GM12891 (cell line): ENCODE results near the gene MSANTD4. TPM values are rescaled to one million over a fixed set of nuclear protein-coding genes. Genes with fewer than 3 reads are reported as not detected.
"Not testable (repeated sequence)": the region's sequence is repeated elsewhere in the genome, so short reads cannot be mapped to it uniquely, and the experiment has no call there.

Source experiments
- DNase-seq: peaks from one replicate; pipeline ENCODE4 v3.0.0; 2011; ENCODE audit warnings: low spot score; ENCODE audit not compliant: insufficient read length
- FAIRE-seq: peaks from 2 replicates; lab custom pipeline; 2011; peaks lifted over from hg19 to GRCh38; lab: Jason Lieb, UNC
- PAX5 ChIP-seq: IDR thresholded peaks from 2 replicates; pipeline ENCODE4 v1.6.1; 2011; ENCODE audit warnings: low read length, moderate library complexity, mild to moderate bottlenecking; ENCODE audit not compliant: insufficient read depth, severe bottlenecking
- POLR2A ChIP-seq: IDR thresholded peaks from 2 replicates; pipeline ENCODE4 v1.6.1; 2011; ENCODE audit warnings: low read depth, low read length, control low read depth
- POLR2AphosphoS5 ChIP-seq: IDR thresholded peaks from 2 replicates; pipeline ENCODE4 v1.6.1; 2011; ENCODE audit warnings: low read depth, low read length, control low read depth
- POU2F2 ChIP-seq: IDR thresholded peaks from 2 replicates; pipeline ENCODE4 v1.6.1; 2011; ENCODE audit warnings: low read depth, mild to moderate bottlenecking, control low read depth, low read length, moderate library complexity
- SPI1 ChIP-seq: IDR thresholded peaks from 2 replicates; pipeline ENCODE4 v1.6.1; 2011; ENCODE audit warnings: low read depth, low read length, control low read depth
- TAF1 ChIP-seq: IDR thresholded peaks from 2 replicates; pipeline ENCODE4 v1.6.1; 2011; ENCODE audit warnings: low read depth, low read length, control low read depth
- polyA plus RNA-seq: library from polyadenylated mRNA; unstranded; fragments of >200 nt; gene quantifications from one replicate; pipeline ENCODE4 v1.2.1, GENCODE V29; 2012; ENCODE audit warnings: low read depth, missing spikeins, inconsistent platforms; ENCODE audit not compliant: missing spikeins

MSANTD4 gene
- polyA plus RNA-seq = 8.8 TPM

- FAIRE-seq = peak; percentile 93
- DNase-seq = peak; percentile 73
- TF ChIP-seq POU2F2 (0 out of 2 replicates have a peak, but pooled peaks have one; percentile 25), PAX5 (no peak), TAF1 (peak; percentile 36; the same call in 1 of the 2 replicates)
These were observed at the start of gene MSANTD4 for GRCh38 chr11:106021967-106022794. MSANTD4 (minus strand) TSS chr11:106022240; CDS start chr11:106010917, 11,323 bp downstream.

GRCh38 chr11:106070606-106071005, 48.6 kb upstream of the MSANTD4 start:
- no peak for FAIRE-seq
- DNase-seq = no peak
- TF ChIP-seq POLR2AphosphoS5 (no peak), POLR2A (no peak), POU2F2 (no peak), SPI1 (no peak), PAX5 (no peak), TAF1 (no peak)

- TF ChIP-seq POU2F2 (no peak), POLR2AphosphoS5 (no peak), TAF1 (no peak), POLR2A (no peak), SPI1 (no peak), PAX5 (no peak)
- DNase-seq (no peak), FAIRE-seq (no peak)
These were observed 41.0 kb upstream of the MSANTD4 start for GRCh38 chr11:106063009-106063408.

GRCh38 chr11:106061954-106062949, 40.2 kb upstream of the MSANTD4 start:
- no peak for FAIRE-seq
- TF ChIP-seq TAF1 (no peak), PAX5 (no peak), SPI1 (no peak), POLR2A (no peak), POLR2AphosphoS5 (no peak), POU2F2 (no peak)
- DNase-seq = no peak

- DNase-seq = no peak
- TF ChIP-seq POU2F2 (no peak), POLR2AphosphoS5 (no peak), POLR2A (no peak), PAX5 (no peak), TAF1 (no peak), SPI1 (no peak)
- FAIRE-seq = no peak
These were observed 39.3 kb upstream of the MSANTD4 start for GRCh38 chr11:106061249-106061784.

- FAIRE-seq = no peak
- TF ChIP-seq SPI1 (no peak), POLR2A (no peak), PAX5 (no peak), POU2F2 (no peak), TAF1 (no peak), POLR2AphosphoS5 (no peak)
- no peak for DNase-seq
These were observed 37.6 kb upstream of the MSANTD4 start for GRCh38 chr11:106059617-106060016.

GRCh38 chr11:106058377-106058776, 36.3 kb upstream of the MSANTD4 start:
- DNase-seq, FAIRE-seq: not testable (repeated sequence)

- FAIRE-seq (no peak), DNase-seq (no peak)
- no peak for TF ChIP-seq SPI1
- TF ChIP-seq POLR2A = no peak
- no peak for TF ChIP-seq TAF1
- no peak for TF ChIP-seq PAX5
- TF ChIP-seq POLR2AphosphoS5 = no peak
- no peak for TF ChIP-seq POU2F2
These were observed 29.1 kb upstream of the MSANTD4 start for GRCh38 chr11:106051103-106051502.
